Heart right ventricle (tissue), 16 donors: ENCODE measurements around the gene FCGR2B. TPM values are rescaled to one million over a fixed set of nuclear protein-coding genes. Genes with fewer than 3 reads are reported as not detected.
"Not testable (repeated sequence)": the region's sequence is repeated elsewhere in the genome, so short reads cannot be mapped to it uniquely, and the experiment has no call there.

ENCODE experiments used
- ATAC-seq, 8 donors: fragments of 200-7000 bp; cut with Tn5 transposase; one replicate each; pipeline ENCODE4 v1.9.1; 2020; ENCODE audit warnings: mild to moderate bottlenecking in 8 of 8, moderate library complexity in 8 of 8, moderate number of reproducible peaks in 1 of 8
- DNase-seq, 2 donors: peaks; one replicate each; pipeline ENCODE4 v3.0.0-alpha.2; 2020
- H3K27ac ChIP-seq, 10 donors: fragments of 200-600 bp; sonication (generic) in 2 of 10; one replicate each; pipeline versions ENCODE4 v1.5.0 to v1.8.0; 2020 to 2022; ENCODE audit warnings: mild to moderate bottlenecking in 3 of 10
- H3K27me3 ChIP-seq, 7 donors: fragments of 200-600 bp; one replicate each; pipeline ENCODE4 v1.8.0; 2021 to 2022; ENCODE audit warnings: mild to moderate bottlenecking in 2 of 7
- H3K36me3 ChIP-seq, 9 donors: fragments of 200-600 bp; sonication (generic) in 1 of 9; one replicate each; pipeline versions ENCODE4 v1.5.0 to v1.8.0; 2020 to 2022; ENCODE audit warnings: mild to moderate bottlenecking in 2 of 9
- H3K4me1 ChIP-seq, 9 donors: fragments of 200-600 bp; sonication (generic) in 1 of 9; one replicate each; pipeline versions ENCODE4 v1.5.0 to v1.8.0; 2020 to 2022; ENCODE audit warnings: mild to moderate bottlenecking in 4 of 9
- H3K4me3 ChIP-seq, 10 donors: fragments of 200-600 bp; sonication (generic) in 2 of 10; one replicate each; pipeline versions ENCODE4 v1.5.0 to v1.8.0; 2020 to 2022; ENCODE audit warnings: mild to moderate bottlenecking in 7 of 10, moderate library complexity in 2 of 10
- H3K9me3 ChIP-seq, 11 donors: fragments of 200-600 bp in 10 of 11; sonication (generic) in 2 of 11; one replicate each; pipeline versions ENCODE4 v1.5.0 to v1.8.0; 2013 to 2022; ENCODE audit warnings: mild to moderate bottlenecking in 2 of 11, control low read depth in 1 of 11, moderate library complexity in 1 of 11
- WGBS, 2 donors: extraction: QIAGEN DNeasy Blood & Tissue Kit; methylation state at CpG; one replicate each; pipeline ENCODE4 v1.1.7; 2013; ENCODE audit warnings: inconsistent platforms in 1 of 2; 5-methylcytosine and 5-hydroxymethylcytosine counted together
- intact Hi-C, 10 donors: fragments of 100-400 bp; cut with DNase I; formaldehyde crosslinking; loops; one replicate each; pipeline versions ENCODE4 v1.11.1 to v1.14.2; 2022
- polyA plus RNA-seq, 2 donors: library from polyadenylated mRNA; stranded (reverse); fragments of 200-250 nt; gene quantifications; one replicate each; pipeline ENCODE4 v1.2.3, GENCODE V29; 2013
- total RNA-seq, 10 donors: library from RNA; stranded (reverse); fragmentation: NEBNext Ultra II Directional in 3 of 10; extraction: Animal tissue kit (Norgen Biotek cat#: 25700) in 3 of 10; gene quantifications; one replicate each; pipeline versions ENCODE4 v1.2.1 to v1.2.4, GENCODE V29; 2021 to 2023
- TF ChIP-seq, protein P1 (sequence below), 9 donors: fragments of 200-600 bp; sonication (generic) in 2 of 9; IDR thresholded peaks; one replicate each; pipeline versions ENCODE4 v1.5.0 to v1.8.0; 2021 to 2022; ENCODE audit warnings: antibody characterized with exemption in 9 of 9, mild to moderate bottlenecking in 5 of 9, moderate library complexity in 1 of 9
- donor health status: Arrhythmogenic right ventricular cardiomyopathy.
- donor health status: ischemic (EF 13 %, LVEDD 7.1; RV severe dilation, severe dysfunction).
- donor health status: healthy with polysubstance abuse.
- donor health status: DM: no; HTN: yes; CAD: no.
- donor health status: DM: no; HTN: no; CAD: no.
- donor health status: ischemic (EF 25% LVEDD 6.9; RV normal size, moderate dysfunction).
- donor health status: ischemic (EF 25% LVEDD 5.7; RV mildly dilated, moderate dysfunction).
- donor health status: healthy.
- donor health status: DM: yes; HTN: yes; CAD: no.
- donor health status: Ischemic cardiomyopathy.
- donor health status: ischemic (EF 35%, LVEDD 5.7; RV mildly dilated, moderate dysfunction).
- donor health status: nonischemic (EF 11% LVEDD 7.7; RV severe dilation, severe dysfunction).
- donor health status: DM: yes; HTN: yes; CAD: no.
- donor health status: PGD.
- donor health status: ischemic (EF 29% LVEDD 5.4; RV normal size, mild dysfunction).
- donor health status: nonischemic (EF 23%, LVEDD 6.1; RV moderate dilation, normal function).

FCGR2B gene
- total and polyA plus RNA-seq, 12 donors: 1.7 to 40.9 (median 5.3) TPM

- TF ChIP-seq, protein P1, sequence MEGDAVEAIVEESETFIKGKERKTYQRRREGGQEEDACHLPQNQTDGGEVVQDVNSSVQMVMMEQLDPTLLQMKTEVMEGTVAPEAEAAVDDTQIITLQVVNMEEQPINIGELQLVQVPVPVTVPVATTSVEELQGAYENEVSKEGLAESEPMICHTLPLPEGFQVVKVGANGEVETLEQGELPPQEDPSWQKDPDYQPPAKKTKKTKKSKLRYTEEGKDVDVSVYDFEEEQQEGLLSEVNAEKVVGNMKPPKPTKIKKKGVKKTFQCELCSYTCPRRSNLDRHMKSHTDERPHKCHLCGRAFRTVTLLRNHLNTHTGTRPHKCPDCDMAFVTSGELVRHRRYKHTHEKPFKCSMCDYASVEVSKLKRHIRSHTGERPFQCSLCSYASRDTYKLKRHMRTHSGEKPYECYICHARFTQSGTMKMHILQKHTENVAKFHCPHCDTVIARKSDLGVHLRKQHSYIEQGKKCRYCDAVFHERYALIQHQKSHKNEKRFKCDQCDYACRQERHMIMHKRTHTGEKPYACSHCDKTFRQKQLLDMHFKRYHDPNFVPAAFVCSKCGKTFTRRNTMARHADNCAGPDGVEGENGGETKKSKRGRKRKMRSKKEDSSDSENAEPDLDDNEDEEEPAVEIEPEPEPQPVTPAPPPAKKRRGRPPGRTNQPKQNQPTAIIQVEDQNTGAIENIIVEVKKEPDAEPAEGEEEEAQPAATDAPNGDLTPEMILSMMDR (IDR thresholded peaks at IDR 0.05): no peak
- DNase-seq (no peak), ATAC-seq (no peak)
- 67 to 76% methylated on average over 3 of the region's 3 CpGs for WGBS, 2 donors
- no peak overlapping the region for H3K4me3 ChIP-seq
- no peaks in the 10 kb centered on the region for H3K36me3 ChIP-seq
- no peaks in the 10 kb centered on the region for H3K4me1 ChIP-seq
- H3K27ac ChIP-seq: no peak overlapping the region
- intact Hi-C loops: no loop called here
- peaks cover 0 to 78% (median 18%) of the 10 kb centered on the region in 7 donors for H3K27me3 ChIP-seq
- peaks cover 0 to 5% (median 0%) of the 10 kb centered on the region in 11 donors for H3K9me3 ChIP-seq
Observed at GRCh38 chr1:161691846-161692245, 28.9 kb downstream of the FCGR2B start.

DNA sequence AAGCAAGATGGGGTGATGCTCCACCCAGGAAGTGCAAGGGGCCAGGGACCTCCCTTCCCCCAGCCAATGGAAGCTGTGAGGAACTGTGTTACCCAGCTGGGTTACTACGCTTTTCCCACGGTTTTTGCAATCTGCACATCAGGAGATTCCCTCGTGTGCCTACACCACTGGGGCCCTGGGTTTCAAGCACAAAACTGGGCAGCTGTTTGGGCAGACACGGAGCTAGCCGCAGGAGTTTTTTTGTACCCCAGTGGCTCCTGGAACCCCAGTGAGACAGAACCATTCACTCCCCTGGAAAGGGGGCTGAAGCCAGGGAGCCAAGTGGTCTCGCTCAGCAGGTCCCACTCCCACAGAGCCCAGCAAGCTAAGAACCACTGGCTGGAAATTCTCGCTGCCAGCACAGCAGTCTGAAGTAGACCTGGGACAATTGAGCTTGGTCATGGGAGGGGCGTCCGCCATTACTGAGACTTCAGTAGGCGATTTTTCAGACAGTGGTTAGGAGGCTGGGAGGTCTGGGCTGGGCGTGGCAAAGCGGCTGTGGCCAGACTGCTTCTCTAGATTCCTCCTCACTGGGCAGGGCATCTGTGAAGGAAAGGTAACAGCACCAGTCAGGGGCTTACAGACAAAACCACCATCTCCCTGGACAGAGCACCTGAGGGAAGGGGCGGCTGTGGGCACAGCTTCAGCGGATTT is 30.2 kb downstream of the FCGR2B start:
- WGBS, 2 donors: 85 to 88% methylated on average over 14 of the region's 14 CpGs
- peaks cover 0 to 76% (median 18%) of the 10 kb centered on the region in 7 donors for H3K27me3 ChIP-seq
- ATAC-seq, intact Hi-C loops, H3K36me3 ChIP-seq, H3K9me3 ChIP-seq, H3K4me1 ChIP-seq, DNase-seq, H3K27ac ChIP-seq, H3K4me3 ChIP-seq: not testable (repeated sequence)

GRCh38 chr1:161698302-161698701 is 35.4 kb downstream of the FCGR2B start:
- H3K36me3 ChIP-seq, H3K4me3 ChIP-seq, H3K4me1 ChIP-seq, H3K9me3 ChIP-seq, ATAC-seq, H3K27ac ChIP-seq, DNase-seq, intact Hi-C loops: not testable (repeated sequence)
- WGBS, 2 donors: 87 to 91% methylated on average over 2 of the region's 2 CpGs
- H3K27me3 ChIP-seq: peaks cover 0 to 50% (median 6%) of the 10 kb centered on the region in 7 donors

DNA sequence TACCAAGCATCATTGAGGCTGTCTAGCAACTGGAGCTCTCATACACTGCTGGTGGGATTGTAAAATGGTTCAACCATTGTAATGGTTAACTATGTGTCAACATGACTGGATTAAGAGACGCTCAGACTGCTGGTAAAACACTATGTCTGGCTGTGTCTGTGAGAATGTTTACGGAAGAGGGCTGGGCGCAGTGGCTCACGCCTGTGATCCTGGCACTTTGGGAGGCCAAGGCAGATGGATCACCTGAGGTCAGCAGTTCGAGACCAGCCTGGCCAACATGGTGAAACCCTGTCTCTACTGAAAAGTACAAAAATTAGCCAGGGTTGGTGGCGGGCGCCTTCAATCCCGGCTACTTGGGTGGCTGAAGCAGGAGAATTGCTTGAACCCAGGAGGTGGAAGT is 39.3 kb downstream of the FCGR2B start:
- TF ChIP-seq, protein P1 (IDR thresholded peaks at IDR 0.05): no peak
- ATAC-seq (no peak), DNase-seq (no peak)
- Histone ChIP-seq H3K36me3 (no peaks in the 10 kb centered on the region), H3K4me1 (peaks cover 0 to 13% (median 3%) of the 10 kb centered on the region in 9 donors), H3K9me3 (no peaks in the 10 kb centered on the region), H3K27ac (no peak overlapping the region), H3K27me3 (peaks cover 0 to 19% (median 0%) of the 10 kb centered on the region in 7 donors), H3K4me3 (no peak overlapping the region)
- intact Hi-C loops: no loop called here
- 84 to 87% methylated on average over 8 of the region's 8 CpGs for WGBS, 2 donors

- 83 to 95% methylated on average over 4 of the region's 4 CpGs for WGBS, 2 donors
- intact Hi-C loops: no loop called here
Observed at GRCh38 chr1:161705537-161705936, 42.6 kb downstream of the FCGR2B start.

More at GRCh38 chr1:161705537-161705936, 42.6 kb downstream of the FCGR2B start:
- H3K27me3 ChIP-seq: peaks cover 0 to 23% (median 0%) of the 10 kb centered on the region in 7 donors
- no peak for ATAC-seq
- TF ChIP-seq, protein P1 (IDR thresholded peaks at IDR 0.05): no peak
- H3K4me1 ChIP-seq: peaks cover 0 to 15% (median 5%) of the 10 kb centered on the region in 9 donors
- H3K36me3 ChIP-seq: no peaks in the 10 kb centered on the region
- H3K4me3 ChIP-seq: no peak overlapping the region
- H3K27ac ChIP-seq: no peak overlapping the region
- no peaks in the 10 kb centered on the region for H3K9me3 ChIP-seq
- DNase-seq: no peak
